HepG2 (cell line): ENCODE results near the gene ZSCAN26. TPM values are rescaled to one million over a fixed set of nuclear protein-coding genes. Genes with fewer than 3 reads are reported as not detected.

ENCODE experiments used
- AKNA ChIP-seq: sonication (generic); formaldehyde crosslinking; IDR thresholded peaks from 2 replicates; pipeline ENCODE4 v1.4.0; 2020; ENCODE audit warnings: missing genetic modification reagents, borderline replicate concordance
- ARID2 ChIP-seq: sonication (generic); formaldehyde crosslinking; IDR thresholded peaks from 2 replicates; pipeline ENCODE4 v1.8.1; 2022; ENCODE audit warnings: mild to moderate bottlenecking, missing genetic modification reagents, borderline replicate concordance
- FOXK2 ChIP-seq: fragments of 450-650 bp; IDR thresholded peaks from 2 replicates; pipeline ENCODE4 v1.6.1; 2016
- MED8 ChIP-seq: sonication (generic); formaldehyde crosslinking; IDR thresholded peaks from 2 replicates; pipeline ENCODE4 v1.8.1; 2023; ENCODE audit warnings: mild to moderate bottlenecking, missing genetic modification reagents; ENCODE audit not compliant: insufficient replicate concordance
- PHF8 ChIP-seq: sonication (generic); formaldehyde crosslinking; IDR thresholded peaks from 2 replicates; pipeline ENCODE4 v1.5.0; 2020; ENCODE audit warnings: missing genetic modification reagents
- ZNF318 ChIP-seq: sonication (generic); formaldehyde crosslinking; IDR thresholded peaks from 2 replicates; pipeline ENCODE4 v1.4.0; 2020; ENCODE audit warnings: mild to moderate bottlenecking, missing genetic modification reagents
- ZSCAN31 ChIP-seq: sonication (generic); formaldehyde crosslinking; IDR thresholded peaks from 2 replicates; pipeline ENCODE4 v1.5.0; 2020; ENCODE audit warnings: low read depth, mild to moderate bottlenecking, missing genetic modification reagents
- polyA plus RNA-seq, 8 experiments: library from polyadenylated mRNA; depleted of rRNA in 3 of 8; stranded (reverse) in 7 of 8; unstranded in 1 of 8; fragments of >200 nt; fragmentation: Illumina TruSeq in 4 of 8; extraction: Trizol in 4 of 8; gene quantifications; 2 replicates each; pipeline versions ENCODE4 v1.2.1 to v1.2.3, GENCODE V29; 2011 to 2016; ENCODE audit warnings: low read depth in 4 of 8, missing spikeins in 1 of 8, mixed read lengths in 1 of 8; ENCODE audit not compliant: insufficient read depth in 1 of 8
- total RNA-seq, 5 experiments: library from RNA; depleted of rRNA; stranded (reverse); fragments of >200 nt; fragmentation: Illumina TruSeq; extraction: Trizol; gene quantifications; 2 replicates each; pipeline ENCODE4 v1.2.3, GENCODE V29; 2016; ENCODE audit warnings: low read depth in 1 of 5

Gene ZSCAN26
- total and polyA plus RNA-seq, 2 of the 13 experiments (the other 11 are each of a cell fraction or from before 2014, with no cell fraction given), result 12.0 to 15.6 TPM

- no peak for TF ChIP-seq ZNF318 (CRISPR knock-in tag)
- TF ChIP-seq FOXK2, result no peak
- no peak for TF ChIP-seq ZSCAN31 (CRISPR knock-in tag)
- peak; percentile 90 for TF ChIP-seq PHF8 (CRISPR knock-in tag)
- no peak for TF ChIP-seq AKNA (CRISPR knock-in tag)
- TF ChIP-seq ARID2, result peak; percentile 24; the same call in 1 of the 2 replicates
- no peak for TF ChIP-seq MED8 (CRISPR knock-in tag)
These were observed 14.7 kb upstream of the ZSCAN26 start, which contains the start of gene ZKSCAN4 (continued) for GRCh38 chr6:28252009-28252975.
